Peyer's patch (tissue), 4 donors: ENCODE data around the gene DCDC2B.

Source experiments
- POLR2A ChIP-seq, 2 donors: fragments of 450-650 bp; IDR thresholded peaks; one replicate each; pipeline ENCODE4 v1.5.1; 2017; ENCODE audit warnings: antibody characterized with exemption in 2 of 2, mild to moderate bottlenecking in 2 of 2, moderate library complexity in 2 of 2
- TF ChIP-seq, protein P1 (sequence below), 6 experiments: fragments of 450-650 bp in 4 of 6; fragments of 200-600 bp in 2 of 6; sonication (generic) in 1 of 6; IDR thresholded peaks; one replicate each; pipeline ENCODE4 v1.5.1; 2017 to 2019; ENCODE audit warnings: antibody characterized with exemption in 6 of 6, mild to moderate bottlenecking in 3 of 6, moderate library complexity in 1 of 6

DNA sequence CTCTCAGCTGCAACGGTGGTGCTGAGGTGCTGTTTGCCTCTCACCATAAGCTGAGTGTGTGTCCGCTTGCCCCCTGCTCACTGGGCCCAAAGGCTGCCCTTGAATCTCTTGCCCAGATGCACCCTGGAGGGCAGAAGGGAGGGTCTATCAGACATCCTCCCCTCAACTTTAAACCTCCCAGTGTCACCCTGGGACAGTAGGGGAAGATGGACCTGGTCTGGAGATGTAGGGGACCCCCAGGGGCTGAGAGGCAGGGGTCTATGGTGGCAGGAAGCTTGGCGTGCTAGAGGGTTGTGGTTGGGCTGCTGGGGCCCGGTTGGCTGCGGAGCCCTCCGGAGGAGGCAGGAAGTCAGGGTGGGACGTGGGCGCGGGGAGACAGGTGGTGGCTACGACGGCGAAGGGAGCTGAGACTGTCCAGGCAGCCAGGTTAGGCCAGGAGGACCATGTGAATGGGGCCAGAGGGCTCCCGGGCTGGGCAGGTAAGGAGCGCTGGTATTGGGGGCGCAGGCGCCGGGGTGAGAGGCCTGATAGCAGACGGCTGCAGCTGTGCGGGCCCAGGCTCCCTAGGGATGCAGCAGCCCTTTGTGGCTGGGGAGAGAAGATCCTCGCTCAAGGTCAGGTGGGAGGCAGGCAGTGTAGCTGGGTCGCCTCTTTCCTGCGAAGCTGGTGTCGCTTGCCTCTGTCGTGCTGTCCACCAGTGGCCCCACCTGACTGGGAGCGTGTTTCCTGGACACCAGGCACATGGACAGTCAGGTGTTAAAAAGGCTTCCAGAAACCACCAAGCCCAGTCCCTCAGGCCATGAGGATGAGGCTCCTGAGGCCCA, 42.2 kb downstream of the DCDC2B start, which contains the start of gene LCK:
- TF ChIP-seq POLR2A (IDR thresholded peaks at IDR 0.05) = peak in 1 of 2 donors; percentile 19
- TF ChIP-seq, protein P1, sequence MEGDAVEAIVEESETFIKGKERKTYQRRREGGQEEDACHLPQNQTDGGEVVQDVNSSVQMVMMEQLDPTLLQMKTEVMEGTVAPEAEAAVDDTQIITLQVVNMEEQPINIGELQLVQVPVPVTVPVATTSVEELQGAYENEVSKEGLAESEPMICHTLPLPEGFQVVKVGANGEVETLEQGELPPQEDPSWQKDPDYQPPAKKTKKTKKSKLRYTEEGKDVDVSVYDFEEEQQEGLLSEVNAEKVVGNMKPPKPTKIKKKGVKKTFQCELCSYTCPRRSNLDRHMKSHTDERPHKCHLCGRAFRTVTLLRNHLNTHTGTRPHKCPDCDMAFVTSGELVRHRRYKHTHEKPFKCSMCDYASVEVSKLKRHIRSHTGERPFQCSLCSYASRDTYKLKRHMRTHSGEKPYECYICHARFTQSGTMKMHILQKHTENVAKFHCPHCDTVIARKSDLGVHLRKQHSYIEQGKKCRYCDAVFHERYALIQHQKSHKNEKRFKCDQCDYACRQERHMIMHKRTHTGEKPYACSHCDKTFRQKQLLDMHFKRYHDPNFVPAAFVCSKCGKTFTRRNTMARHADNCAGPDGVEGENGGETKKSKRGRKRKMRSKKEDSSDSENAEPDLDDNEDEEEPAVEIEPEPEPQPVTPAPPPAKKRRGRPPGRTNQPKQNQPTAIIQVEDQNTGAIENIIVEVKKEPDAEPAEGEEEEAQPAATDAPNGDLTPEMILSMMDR (IDR thresholded peaks at IDR 0.05) = no peak
